ENCODE measurements around the gene OGFRL1. TPM values are rescaled to one million over a fixed set of nuclear protein-coding genes. Genes with fewer than 3 reads are reported as not detected.

Gene OGFRL1
- total RNA-seq, 1 donor from 2014 or later = 12.6 TPM

DNA sequence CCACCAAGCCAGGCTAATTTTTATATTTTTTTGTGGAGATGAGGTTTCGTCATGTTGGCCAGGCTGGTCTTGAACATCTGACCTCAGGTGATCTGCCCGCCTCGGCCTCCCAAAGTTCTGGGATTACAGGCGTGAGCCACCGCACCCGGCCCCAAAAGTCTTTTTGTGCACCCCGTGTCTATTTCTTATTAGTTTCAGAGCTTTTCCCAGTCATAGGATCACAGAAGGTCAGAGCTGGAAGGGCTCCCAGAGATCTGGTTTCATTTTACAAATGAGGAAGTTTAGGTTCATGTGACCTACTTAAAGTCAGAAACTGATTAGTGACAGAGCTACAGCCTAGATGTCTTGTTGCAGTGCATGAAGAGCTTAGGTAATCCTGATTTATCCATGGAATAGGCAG, 1.6 kb upstream of the OGFRL1 start:
- H3K4me3 Mint-ChIP-seq (ENCODE audit: unreplicated experiment) = no peak overlapping the region
- TF ChIP-seq, protein P1, sequence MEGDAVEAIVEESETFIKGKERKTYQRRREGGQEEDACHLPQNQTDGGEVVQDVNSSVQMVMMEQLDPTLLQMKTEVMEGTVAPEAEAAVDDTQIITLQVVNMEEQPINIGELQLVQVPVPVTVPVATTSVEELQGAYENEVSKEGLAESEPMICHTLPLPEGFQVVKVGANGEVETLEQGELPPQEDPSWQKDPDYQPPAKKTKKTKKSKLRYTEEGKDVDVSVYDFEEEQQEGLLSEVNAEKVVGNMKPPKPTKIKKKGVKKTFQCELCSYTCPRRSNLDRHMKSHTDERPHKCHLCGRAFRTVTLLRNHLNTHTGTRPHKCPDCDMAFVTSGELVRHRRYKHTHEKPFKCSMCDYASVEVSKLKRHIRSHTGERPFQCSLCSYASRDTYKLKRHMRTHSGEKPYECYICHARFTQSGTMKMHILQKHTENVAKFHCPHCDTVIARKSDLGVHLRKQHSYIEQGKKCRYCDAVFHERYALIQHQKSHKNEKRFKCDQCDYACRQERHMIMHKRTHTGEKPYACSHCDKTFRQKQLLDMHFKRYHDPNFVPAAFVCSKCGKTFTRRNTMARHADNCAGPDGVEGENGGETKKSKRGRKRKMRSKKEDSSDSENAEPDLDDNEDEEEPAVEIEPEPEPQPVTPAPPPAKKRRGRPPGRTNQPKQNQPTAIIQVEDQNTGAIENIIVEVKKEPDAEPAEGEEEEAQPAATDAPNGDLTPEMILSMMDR (IDR thresholded peaks at IDR 0.05) = no peak
- DNase-seq (ENCODE audit: extremely low spot score, unreplicated experiment) = no peak

DNA sequence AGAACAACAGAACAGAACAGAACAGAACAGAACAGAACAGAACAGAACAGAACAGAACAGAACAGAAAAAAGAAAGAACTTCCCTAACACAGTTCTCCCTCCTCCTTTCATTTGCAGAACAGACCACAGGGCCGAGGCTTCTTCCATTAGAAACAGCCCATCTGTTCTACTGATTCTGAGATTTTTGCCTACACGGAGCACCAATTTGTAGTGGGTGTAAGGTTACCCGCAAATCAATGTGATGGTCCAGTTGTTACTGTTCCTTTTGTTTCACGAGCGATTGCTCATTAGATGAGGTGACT, 734 bp upstream of the OGFRL1 start:
- no peaks in the 10 kb centered on the region for H3K36me3 Mint-ChIP-seq (ENCODE audit: unreplicated experiment)
- TF ChIP-seq, protein P1 (IDR thresholded peaks at IDR 0.05) = no peak
- no peaks in the 10 kb centered on the region for H3K27me3 Mint-ChIP-seq (ENCODE audit: unreplicated experiment)
- no peak for DNase-seq (ENCODE audit: extremely low spot score, unreplicated experiment)
- H3K9me3 Mint-ChIP-seq (ENCODE audit: unreplicated experiment) = no peaks in the 10 kb centered on the region
- H3K4me1 Mint-ChIP-seq (ENCODE audit: unreplicated experiment) = peaks cover 42% of the 10 kb centered on the region
- H3K27ac Mint-ChIP-seq (ENCODE audit: unreplicated experiment) = peak overlapping the region; percentile 72
- H3K4me3 Mint-ChIP-seq (ENCODE audit: unreplicated experiment) = peak overlapping the region; percentile 70

More for the DNA sequence above, 1.6 kb upstream of the OGFRL1 start:
- H3K4me1 Mint-ChIP-seq (ENCODE audit: unreplicated experiment) = peaks cover 40% of the 10 kb centered on the region
- no peaks in the 10 kb centered on the region for H3K27me3 Mint-ChIP-seq (ENCODE audit: unreplicated experiment)
- no peak overlapping the region for H3K27ac Mint-ChIP-seq (ENCODE audit: unreplicated experiment)
- H3K9me3 Mint-ChIP-seq (ENCODE audit: unreplicated experiment) = no peaks in the 10 kb centered on the region
- no peaks in the 10 kb centered on the region for H3K36me3 Mint-ChIP-seq (ENCODE audit: unreplicated experiment)

DNA sequence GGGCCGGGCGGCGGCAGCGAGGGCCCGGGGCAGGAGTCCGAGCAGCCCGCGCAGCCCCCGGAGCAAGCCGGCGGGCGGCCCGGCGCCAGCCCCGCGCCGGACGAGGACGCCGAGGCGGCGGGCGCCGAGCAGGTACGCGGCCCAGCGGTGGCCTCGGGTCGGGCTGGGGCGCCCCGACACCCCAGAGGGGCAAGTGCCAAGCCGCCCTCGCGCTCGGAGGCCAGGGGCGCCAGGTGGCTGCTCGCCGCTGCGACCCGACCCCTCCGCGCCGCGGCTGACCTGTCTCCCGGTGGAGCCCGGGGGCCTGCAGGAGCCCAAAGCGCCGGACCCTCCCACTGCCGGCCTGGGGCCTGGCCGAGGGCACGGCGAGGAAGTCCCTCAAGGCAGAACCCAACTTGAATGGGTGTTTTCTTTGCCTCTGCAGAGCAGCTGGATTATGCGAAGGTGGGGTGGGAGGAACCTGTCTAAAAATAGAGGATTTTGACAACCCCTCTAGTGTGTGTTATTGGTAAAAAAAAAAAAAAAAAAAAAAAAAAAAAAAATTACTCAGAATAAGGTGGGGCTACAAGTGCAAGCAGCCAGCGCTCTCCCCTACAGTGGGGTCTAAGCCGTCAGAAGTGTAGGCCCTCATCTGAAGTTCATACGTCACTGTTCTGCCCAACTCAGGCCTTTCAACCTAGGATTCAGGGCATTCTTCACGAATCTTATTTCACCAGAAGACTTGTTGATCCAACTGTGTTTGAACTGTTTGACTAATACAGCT, 609 bp downstream of the OGFRL1 start:
- Mint-ChIP-seq H3K27me3 (ENCODE audit: unreplicated experiment) (no peaks in the 10 kb centered on the region), H3K27ac (ENCODE audit: unreplicated experiment) (peak overlapping the region; percentile 58), H3K36me3 (ENCODE audit: unreplicated experiment) (no peaks in the 10 kb centered on the region), H3K9me3 (ENCODE audit: unreplicated experiment) (no peaks in the 10 kb centered on the region), H3K4me1 (ENCODE audit: unreplicated experiment) (peaks cover 53% of the 10 kb centered on the region), H3K4me3 (ENCODE audit: unreplicated experiment) (peak overlapping the region; percentile 79)
- TF ChIP-seq, protein P1 (IDR thresholded peaks at IDR 0.05) = no peak
- DNase-seq (ENCODE audit: extremely low spot score, unreplicated experiment) = no peak

DNA sequence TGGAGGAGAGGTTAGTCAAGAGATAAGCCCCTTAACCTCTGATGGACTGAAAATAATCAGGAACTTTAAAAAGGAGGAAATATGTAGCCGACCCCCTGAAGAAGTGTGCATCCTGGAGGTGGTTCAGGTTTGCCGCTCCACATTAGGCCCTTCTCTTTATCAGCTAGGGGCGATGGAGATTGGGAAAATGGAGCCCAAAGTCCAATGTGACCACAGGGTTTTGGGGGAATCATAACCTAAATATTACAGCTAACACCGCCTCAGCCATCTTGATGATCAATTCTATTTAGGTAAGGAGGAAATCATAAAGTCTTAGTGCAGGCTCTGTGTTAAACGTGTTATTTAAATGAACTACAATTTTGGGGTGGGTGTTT, 1.2 kb downstream of the OGFRL1 start:
- Mint-ChIP-seq H3K4me1 (ENCODE audit: unreplicated experiment) (peaks cover 55% of the 10 kb centered on the region), H3K4me3 (ENCODE audit: unreplicated experiment) (peak overlapping the region; percentile 79), H3K27ac (ENCODE audit: unreplicated experiment) (peak overlapping the region; percentile 58), H3K36me3 (ENCODE audit: unreplicated experiment) (no peaks in the 10 kb centered on the region), H3K9me3 (ENCODE audit: unreplicated experiment) (no peaks in the 10 kb centered on the region), H3K27me3 (ENCODE audit: unreplicated experiment) (no peaks in the 10 kb centered on the region)
- TF ChIP-seq, protein P1 (IDR thresholded peaks at IDR 0.05) = no peak
- no peak for DNase-seq (ENCODE audit: extremely low spot score, unreplicated experiment)

DNA sequence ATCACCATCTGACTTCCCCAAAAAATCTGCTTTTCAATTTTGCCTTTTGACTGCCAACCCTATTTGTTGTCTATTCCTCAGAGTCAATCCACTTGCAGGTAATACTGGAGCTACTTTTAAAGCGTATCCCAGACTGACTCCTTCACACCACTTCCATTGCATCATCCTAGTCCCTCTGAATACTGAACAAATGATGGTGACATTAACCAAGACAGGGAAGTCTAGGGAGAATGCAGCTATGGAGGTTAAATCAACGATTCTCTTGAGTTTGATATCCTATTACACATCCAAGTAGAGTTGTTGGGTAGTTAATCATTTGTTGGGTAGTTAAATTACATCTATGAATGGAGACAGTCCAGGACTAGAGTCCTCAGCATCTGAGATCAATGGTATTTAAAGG, 2.0 kb downstream of the OGFRL1 start:
- TF ChIP-seq, protein P1 (IDR thresholded peaks at IDR 0.05) = no peak
- no peak overlapping the region for H3K27ac Mint-ChIP-seq (ENCODE audit: unreplicated experiment)
- peaks cover under 1% of the 10 kb centered on the region for H3K36me3 Mint-ChIP-seq (ENCODE audit: unreplicated experiment)
- no peaks in the 10 kb centered on the region for H3K27me3 Mint-ChIP-seq (ENCODE audit: unreplicated experiment)
- H3K9me3 Mint-ChIP-seq (ENCODE audit: unreplicated experiment) = no peaks in the 10 kb centered on the region
- H3K4me1 Mint-ChIP-seq (ENCODE audit: unreplicated experiment) = peaks cover 63% of the 10 kb centered on the region
- peak overlapping the region; percentile 79 for H3K4me3 Mint-ChIP-seq (ENCODE audit: unreplicated experiment)
- DNase-seq (ENCODE audit: extremely low spot score, unreplicated experiment) = no peak
